ENCODE results near the gene IGSF10. TPM values are rescaled to one million over a fixed set of nuclear protein-coding genes. Genes with fewer than 3 reads are reported as not detected.

The IGSF10 gene
- total and polyA plus RNA-seq, 2 of the 8 experiments (the other 6 are each of a cell fraction or from before 2014, with no cell fraction given), result 0.59 to 0.95 TPM

DNA sequence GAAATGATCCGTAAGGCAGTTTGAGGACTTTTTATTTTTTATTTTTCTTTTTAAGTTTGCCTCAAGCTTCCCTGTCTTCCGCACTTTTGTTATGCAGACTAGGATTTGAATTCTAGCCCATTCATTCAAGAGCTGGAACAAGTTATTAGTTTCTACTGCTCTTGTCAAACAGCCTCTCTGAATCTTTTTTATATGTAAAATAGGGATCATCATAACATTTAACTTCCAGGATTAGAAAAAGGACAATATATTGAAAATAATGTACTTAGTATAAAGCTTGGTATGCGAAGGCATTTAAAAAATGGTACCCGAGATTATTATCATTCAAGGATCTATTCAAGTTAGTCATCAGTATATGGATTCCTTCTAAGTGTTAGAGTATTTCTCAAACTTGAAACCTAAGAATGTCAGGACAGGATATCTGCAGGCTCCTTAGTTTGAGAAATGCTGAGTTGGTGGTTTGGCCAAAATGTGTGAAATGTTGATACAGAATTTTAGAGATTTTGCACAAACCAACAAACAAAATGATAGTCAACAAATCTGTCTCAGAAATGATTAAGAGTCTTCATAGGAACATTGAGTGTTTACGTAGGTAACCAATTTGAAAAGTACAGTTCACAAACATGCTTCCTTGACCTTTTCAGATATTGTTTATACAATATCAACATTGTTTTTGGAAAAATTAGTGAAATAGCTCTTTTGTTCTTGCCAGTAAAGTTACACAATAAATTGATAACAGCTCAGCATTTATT is 40.5 kb upstream of the IGSF10 start:
- no peak overlapping the region for H3K18ac ChIP-seq (ENCODE audit: extremely low read depth, low read length)
- H3K4me2 ChIP-seq (ENCODE audit: insufficient read depth in 1 of 2, low read depth in 2 of 2, low read length in 2 of 2), result no peak overlapping the region
- no peaks in the 10 kb centered on the region for H3K36me3 ChIP-seq (ENCODE audit: control insufficient read depth in 2 of 4, insufficient read depth in 4 of 4, low read length in 3 of 4)
- no peak overlapping the region for H3K14ac ChIP-seq (ENCODE audit: insufficient read length)
- no peak overlapping the region for H2AK5ac ChIP-seq (ENCODE audit: low read depth, low read length)
- H4K5ac ChIP-seq (ENCODE audit: insufficient read length, low read depth, low read length), result no peak overlapping the region
- no peak overlapping the region for H4K8ac ChIP-seq (ENCODE audit: extremely low read depth, insufficient read depth, low read length)
- no peak overlapping the region for H3K56ac ChIP-seq (replicated peaks; ENCODE audit: insufficient read length, low read depth, low read length)
- H3K4me1 ChIP-seq (replicated peaks in 1 of 4; ENCODE audit: control insufficient read depth in 3 of 4, insufficient read depth in 4 of 4, low read length in 3 of 4), result no peaks in the 10 kb centered on the region; a peak in 1 of 7 replicates
- H4K20me1 ChIP-seq (replicated peaks in 1 of 2; ENCODE audit: control insufficient read depth in 1 of 2, insufficient read depth in 2 of 2, low read length in 2 of 2), result no peaks in the 10 kb centered on the region
- no peak overlapping the region for H2BK15ac ChIP-seq (ENCODE audit: low read length)
- no peak overlapping the region for H2BK20ac ChIP-seq (ENCODE audit: low read length)
- H3K23ac ChIP-seq (ENCODE audit: insufficient read length), result no peak overlapping the region
- no peak overlapping the region; a peak in 1 of 8 replicates for H3K4me3 ChIP-seq (ENCODE audit: extremely low read depth in 1 of 4, insufficient read depth in 2 of 4, low read depth in 3 of 4, low read length in 4 of 4)
- DNase-seq (ENCODE audit: low read depth in 1 of 2, low spot score in 2 of 2) (no peak), FAIRE-seq (no peak)
- no peak overlapping the region for H2AFZ ChIP-seq (ENCODE audit: low read length)
- no peak overlapping the region for H2BK120ac ChIP-seq (replicated peaks; ENCODE audit: low read depth, low read length)
- TF ChIP-seq YY1 (IDR thresholded peaks at IDR 0.05; ENCODE audit: low read depth, low read length) (no peak), KDM5A (IDR thresholded peaks at IDR 0.05; ENCODE audit: low read length) (no peak), POU5F1 (IDR thresholded peaks at IDR 0.05; ENCODE audit: low read depth, low read length) (peak; percentile 28; the same call in 1 of the 2 replicates), TEAD4 (IDR thresholded peaks at IDR 0.05; ENCODE audit: low read depth, low read length) (no peak), CBX5 (IDR thresholded peaks at IDR 0.05; ENCODE audit: low read depth, low read length) (no peak), KDM4A (IDR thresholded peaks at IDR 0.05; ENCODE audit: low read depth, low read length, severe bottlenecking) (no peak)
- H2BK12ac ChIP-seq (ENCODE audit: low read depth, low read length), result no peak overlapping the region
- H3K79me2 ChIP-seq (ENCODE audit: control insufficient read depth in 1 of 2, insufficient read depth in 2 of 2, low read length in 2 of 2), result no peaks in the 10 kb centered on the region
- H3K27ac ChIP-seq (ENCODE audit: low read depth, low read length), result no peak overlapping the region
- ChIA-PET POLR2A (ENCODE audit: partially characterized antibody) (no interaction called here), CTCF (ENCODE audit: partially characterized antibody) (no interaction called here)
- H3K9ac ChIP-seq (replicated peaks in 1 of 4; ENCODE audit: extremely low read depth in 1 of 4, low read depth in 3 of 4, low read length in 3 of 4), result no peak overlapping the region
- H4K91ac ChIP-seq (replicated peaks; ENCODE audit: insufficient read length, low read length), result no peak overlapping the region
- H2BK5ac ChIP-seq (ENCODE audit: low read depth, low read length), result no peak overlapping the region
- no peaks in the 10 kb centered on the region for H3K27me3 ChIP-seq (replicated peaks in 1 of 4; ENCODE audit: control insufficient read depth in 3 of 4, extremely low read depth in 1 of 4, insufficient read depth in 3 of 4, low read length in 3 of 4)
- no peaks in the 10 kb centered on the region for H3K79me1 ChIP-seq (ENCODE audit: low read depth, low read length)
- H3K4ac ChIP-seq (replicated peaks; ENCODE audit: insufficient read length, low read depth, low read length), result no peak overlapping the region
- no peaks in the 10 kb centered on the region for H3K23me2 ChIP-seq (ENCODE audit: low read depth, low read length)
- WGBS, 2 experiments (ENCODE audit: extremely low coverage in 1 of 2, insufficient coverage in 1 of 2, insufficient read length in 1 of 2, insufficient replicate concordance in 2 of 2, low coverage in 1 of 2, low lambda C conversion rate in 2 of 2, missing lambda C conversion rate in 1 of 2), result 42% methylated on average over 5 of the region's 5 CpGs; no CpG with 5 or more reads in 1 of the 2 experiments
- no peaks in the 10 kb centered on the region for H3K9me3 ChIP-seq (ENCODE audit: insufficient read depth in 2 of 2, low read depth in 1 of 2, low read length in 1 of 2)
